Epithelial cell of proximal tubule (primary cell): ENCODE results near the gene CEP135. TPM values are rescaled to one million over a fixed set of nuclear protein-coding genes. Genes with fewer than 3 reads are reported as not detected.
"Not testable (repeated sequence)": the region's sequence is repeated elsewhere in the genome, so short reads cannot be mapped to it uniquely, and the experiment has no call there.

Experiments
- DNase-seq: peaks from one replicate; pipeline ENCODE4 v3.0.0-alpha.2; 2011; ENCODE audit warnings: low read depth
- H3K4me3 ChIP-seq: 2 replicates; pipeline ENCODE4 v1.5.1; 2011; ENCODE audit warnings: low read depth, mild to moderate bottlenecking, low read length
- total RNA-seq: library from RNA; depleted of rRNA; stranded (reverse); fragments of >200 nt; gene quantifications from 2 replicates; pipeline ENCODE4 v1.2.3, GENCODE V29; 2015
- TF ChIP-seq, protein P1 (sequence below): conservative IDR thresholded peaks from 2 replicates; pipeline ENCODE4 v1.5.1; 2012; ENCODE audit warnings: low read depth, mild to moderate bottlenecking, low read length

The CEP135 gene
- total RNA-seq, 1 donor from 2014 or later: 7.8 TPM

DNA sequence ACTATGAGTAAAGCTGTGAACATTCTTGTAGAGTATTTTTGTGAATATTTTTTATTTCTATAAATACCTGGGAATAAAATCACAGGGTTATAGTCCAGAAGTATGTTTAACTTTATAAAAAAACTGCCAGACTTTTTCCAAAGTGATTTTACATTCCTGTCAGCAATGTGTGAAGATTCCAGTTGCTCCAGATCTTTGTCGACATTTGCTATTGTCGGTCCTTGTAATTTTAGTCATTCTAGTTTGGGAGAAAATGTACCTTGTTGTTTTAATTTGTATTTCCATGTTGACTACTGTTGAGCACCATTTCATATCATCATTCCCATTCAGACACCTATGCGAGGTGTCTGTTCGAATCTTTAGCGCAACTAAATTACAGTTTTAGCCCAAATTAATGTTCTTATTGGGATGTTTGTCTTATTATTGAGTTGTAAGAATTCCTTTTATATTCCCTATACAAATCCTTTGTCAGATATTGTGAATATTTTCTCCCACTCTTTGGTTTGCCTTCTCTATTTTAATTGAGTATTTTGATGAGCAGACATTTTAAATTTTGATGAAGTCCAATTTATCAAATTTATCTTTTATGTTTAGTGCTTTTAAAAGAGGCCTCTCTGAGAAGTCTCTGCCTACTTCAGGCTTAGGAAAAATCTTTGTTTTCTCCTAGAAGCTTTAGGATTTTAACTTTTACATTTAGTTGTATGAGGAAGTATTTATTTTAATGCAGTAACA is 2.6 kb downstream of the CEP135 start:
- no peak overlapping the region for H3K4me3 ChIP-seq
- TF ChIP-seq, protein P1, sequence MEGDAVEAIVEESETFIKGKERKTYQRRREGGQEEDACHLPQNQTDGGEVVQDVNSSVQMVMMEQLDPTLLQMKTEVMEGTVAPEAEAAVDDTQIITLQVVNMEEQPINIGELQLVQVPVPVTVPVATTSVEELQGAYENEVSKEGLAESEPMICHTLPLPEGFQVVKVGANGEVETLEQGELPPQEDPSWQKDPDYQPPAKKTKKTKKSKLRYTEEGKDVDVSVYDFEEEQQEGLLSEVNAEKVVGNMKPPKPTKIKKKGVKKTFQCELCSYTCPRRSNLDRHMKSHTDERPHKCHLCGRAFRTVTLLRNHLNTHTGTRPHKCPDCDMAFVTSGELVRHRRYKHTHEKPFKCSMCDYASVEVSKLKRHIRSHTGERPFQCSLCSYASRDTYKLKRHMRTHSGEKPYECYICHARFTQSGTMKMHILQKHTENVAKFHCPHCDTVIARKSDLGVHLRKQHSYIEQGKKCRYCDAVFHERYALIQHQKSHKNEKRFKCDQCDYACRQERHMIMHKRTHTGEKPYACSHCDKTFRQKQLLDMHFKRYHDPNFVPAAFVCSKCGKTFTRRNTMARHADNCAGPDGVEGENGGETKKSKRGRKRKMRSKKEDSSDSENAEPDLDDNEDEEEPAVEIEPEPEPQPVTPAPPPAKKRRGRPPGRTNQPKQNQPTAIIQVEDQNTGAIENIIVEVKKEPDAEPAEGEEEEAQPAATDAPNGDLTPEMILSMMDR: no peak
- DNase-seq: no peak

DNA sequence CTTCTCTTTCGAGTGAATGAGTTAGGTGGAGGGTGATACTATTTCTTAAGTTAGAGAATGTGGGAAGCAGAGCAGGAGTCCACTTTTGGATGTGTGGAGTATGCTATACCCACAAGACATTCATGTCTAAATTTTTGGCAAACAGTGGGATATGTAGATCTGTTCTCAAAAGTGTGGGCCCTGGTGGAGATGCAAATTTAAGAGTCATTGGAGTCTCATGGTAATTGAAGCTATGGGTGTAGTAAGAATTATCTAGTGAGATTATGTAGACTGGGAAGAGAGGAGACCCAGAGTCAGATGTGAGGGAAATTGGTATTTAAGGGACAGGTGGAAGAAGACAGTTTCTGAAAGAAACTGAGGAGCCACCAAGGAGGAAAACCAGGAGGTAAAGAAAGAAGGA is 7.0 kb downstream of the CEP135 start:
- TF ChIP-seq, protein P1: no peak
- no peak overlapping the region for H3K4me3 ChIP-seq
- DNase-seq: no peak

DNA sequence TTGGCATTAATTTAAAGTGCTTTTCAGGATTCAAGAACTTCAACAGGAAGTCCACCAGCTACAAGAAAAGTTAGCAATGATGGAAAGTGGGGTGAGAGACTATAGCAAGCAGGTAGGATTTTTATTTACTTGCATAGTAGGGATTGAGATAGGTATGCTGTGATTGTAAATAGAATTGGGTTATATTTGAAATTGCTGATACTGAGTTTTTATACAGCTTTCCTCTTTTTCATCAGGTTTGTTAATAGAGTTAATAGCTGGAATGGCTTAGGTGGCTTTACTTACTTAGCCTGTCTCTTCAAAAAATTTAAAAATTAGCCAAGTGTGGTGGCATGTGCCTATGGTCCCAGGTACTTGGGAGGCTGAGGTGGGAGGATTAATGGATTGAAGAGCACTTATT is 10.9 kb downstream of the CEP135 start:
- no peak for DNase-seq
- H3K4me3 ChIP-seq: no peak overlapping the region
- TF ChIP-seq, protein P1: no peak

DNA sequence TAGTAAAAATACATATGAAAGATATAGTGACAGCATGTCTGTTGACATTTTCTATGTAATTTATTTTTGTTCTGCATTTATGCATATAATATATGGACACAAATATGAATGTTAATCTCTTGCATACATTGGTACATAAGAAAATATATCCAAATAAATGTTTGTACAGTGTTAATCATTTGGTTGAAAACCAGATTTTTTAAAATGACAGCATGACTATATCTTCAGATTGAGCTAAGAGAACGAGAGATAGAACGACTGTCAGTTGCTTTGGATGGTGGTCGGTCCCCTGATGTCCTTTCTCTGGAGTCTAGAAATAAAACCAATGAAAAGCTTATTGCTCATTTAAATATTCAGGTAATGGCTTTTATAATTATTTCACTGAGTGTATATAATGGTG is 15.3 kb downstream of the CEP135 start:
- TF ChIP-seq, protein P1: no peak
- no peak for DNase-seq
- no peak overlapping the region for H3K4me3 ChIP-seq

DNA sequence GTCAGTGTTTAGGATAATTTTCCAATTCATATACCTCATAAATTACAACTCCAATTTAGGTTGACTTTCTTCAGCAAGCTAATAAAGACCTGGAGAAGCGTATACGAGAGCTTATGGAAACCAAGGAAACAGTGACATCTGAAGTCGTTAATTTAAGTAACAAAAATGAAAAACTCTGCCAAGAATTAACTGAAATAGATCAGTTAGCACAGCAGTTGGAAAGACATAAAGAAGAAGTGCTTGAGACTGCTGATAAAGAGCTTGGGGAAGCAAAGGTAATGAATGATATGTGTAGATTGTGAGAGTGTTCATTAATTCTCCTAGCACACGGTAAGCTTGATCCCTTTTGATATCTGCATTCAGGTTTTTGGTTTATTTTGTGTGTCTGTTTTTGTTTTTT is 16.8 kb downstream of the CEP135 start:
- no peak for DNase-seq
- TF ChIP-seq, protein P1: no peak
- H3K4me3 ChIP-seq: no peak overlapping the region

DNA sequence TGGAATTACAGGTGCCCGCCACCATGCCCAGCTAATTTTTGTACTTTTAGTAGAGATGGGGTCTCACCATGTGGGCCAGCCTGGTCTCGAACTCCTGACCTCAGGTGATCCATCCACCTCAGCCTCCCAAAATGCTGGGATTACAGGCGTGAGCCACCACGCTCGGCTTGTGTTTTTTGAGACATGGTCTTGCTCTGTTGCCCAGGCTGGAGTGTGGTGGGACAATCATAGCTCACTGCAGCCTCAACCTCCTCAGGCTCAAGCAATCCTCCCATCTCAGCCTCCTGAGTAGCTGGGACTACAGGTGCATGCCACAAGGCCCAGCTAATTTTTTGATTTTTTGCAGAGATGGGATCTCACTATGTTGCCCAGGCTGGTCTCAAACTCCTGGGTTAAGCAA is 17.6 kb downstream of the CEP135 start:
- DNase-seq: not testable (repeated sequence)

DNA sequence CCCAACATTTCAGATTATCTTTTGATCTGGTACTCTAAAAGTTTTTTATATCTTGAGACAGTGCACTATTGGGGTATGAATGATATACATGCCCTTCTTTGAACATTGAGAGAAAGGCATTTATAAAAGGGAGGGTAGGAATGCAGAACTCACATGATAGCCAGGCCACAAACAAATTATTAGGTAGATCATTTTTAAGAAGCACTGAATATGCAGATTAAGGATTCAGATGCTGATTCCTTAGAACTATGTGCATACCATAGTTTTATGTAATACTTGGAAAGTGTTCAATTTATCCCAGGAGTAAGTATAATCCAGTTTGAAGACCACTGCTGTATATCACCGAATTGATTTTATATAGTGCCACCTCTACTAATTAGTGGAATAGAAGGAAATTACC is 18.6 kb downstream of the CEP135 start:
- TF ChIP-seq, protein P1: no peak
- no peak for DNase-seq
- H3K4me3 ChIP-seq: no peak overlapping the region

More for the DNA sequence above, 17.6 kb downstream of the CEP135 start:
- H3K4me3 ChIP-seq: not testable (repeated sequence)
